ENCODE data around the gene CHCHD6. TPM values are rescaled to one million over a fixed set of nuclear protein-coding genes. Genes with fewer than 3 reads are reported as not detected.
A peak's percentile ranks its signal among the peaks of the same experiment; 100 is the strongest.

Gene CHCHD6
- total RNA-seq, 1 experiment from 2014 or later = 29.6 TPM

GRCh38 chr3:126986001-126986400, 282.0 kb downstream of the CHCHD6 start:
- Mint-ChIP-seq H3K9me3 (ENCODE audit: unreplicated experiment) (no peaks in the 10 kb centered on the region), H3K4me3 (ENCODE audit: unreplicated experiment) (peak overlapping the region; percentile 69), H3K27ac (ENCODE audit: low read depth, unreplicated experiment) (no peak overlapping the region), H3K36me3 (ENCODE audit: insufficient read depth, unreplicated experiment) (peaks cover 17% of the 10 kb centered on the region), H3K27me3 (ENCODE audit: insufficient read depth, unreplicated experiment) (no peaks in the 10 kb centered on the region), H3K4me1 (ENCODE audit: insufficient read depth, unreplicated experiment) (peaks cover 22% of the 10 kb centered on the region)
- CTCF ChIA-PET = interaction anchor here (0.7 to 2.8 kb wide), 3 partner anchors 184 to 470 kb away, joined by 3 to 17 read pairs (median 5); no protein-coding TSS in a partner anchor
- TF ChIP-seq CTCF (IDR thresholded peaks at IDR 0.05; ENCODE audit: unreplicated experiment) = no peak
- intact Hi-C loops (cut with micrococcal nuclease) = no loop called here
- no peak for DNase-seq (ENCODE audit: unreplicated experiment)
- POLR2A ChIA-PET = interaction anchor here (1.3 to 2.9 kb wide), 2 partner anchors 16 to 470 kb away, joined by 5 to 16 read pairs; no protein-coding TSS in a partner anchor
- BruUV-seq (replicated peaks) = no TSS peak

GRCh38 chr3:126987129-126987528, 283.1 kb downstream of the CHCHD6 start:
- intact Hi-C loops (cut with micrococcal nuclease) = no loop called here
- POLR2A ChIA-PET = no interaction called here
- H3K36me3 Mint-ChIP-seq (ENCODE audit: insufficient read depth, unreplicated experiment) = peaks cover 21% of the 10 kb centered on the region
- no TSS peak for BruUV-seq (replicated peaks)
- H3K4me3 Mint-ChIP-seq (ENCODE audit: unreplicated experiment) = no peak overlapping the region
- H3K9me3 Mint-ChIP-seq (ENCODE audit: unreplicated experiment) = no peaks in the 10 kb centered on the region
- peak overlapping the region; percentile 88 for H3K27ac Mint-ChIP-seq (ENCODE audit: low read depth, unreplicated experiment)
- CTCF ChIA-PET = no interaction called here
- H3K4me1 Mint-ChIP-seq (ENCODE audit: insufficient read depth, unreplicated experiment) = peaks cover 22% of the 10 kb centered on the region
- TF ChIP-seq CTCF (IDR thresholded peaks at IDR 0.05; ENCODE audit: unreplicated experiment) = no peak
- no peak for DNase-seq (ENCODE audit: unreplicated experiment)
- no peaks in the 10 kb centered on the region for H3K27me3 Mint-ChIP-seq (ENCODE audit: insufficient read depth, unreplicated experiment)

DNA sequence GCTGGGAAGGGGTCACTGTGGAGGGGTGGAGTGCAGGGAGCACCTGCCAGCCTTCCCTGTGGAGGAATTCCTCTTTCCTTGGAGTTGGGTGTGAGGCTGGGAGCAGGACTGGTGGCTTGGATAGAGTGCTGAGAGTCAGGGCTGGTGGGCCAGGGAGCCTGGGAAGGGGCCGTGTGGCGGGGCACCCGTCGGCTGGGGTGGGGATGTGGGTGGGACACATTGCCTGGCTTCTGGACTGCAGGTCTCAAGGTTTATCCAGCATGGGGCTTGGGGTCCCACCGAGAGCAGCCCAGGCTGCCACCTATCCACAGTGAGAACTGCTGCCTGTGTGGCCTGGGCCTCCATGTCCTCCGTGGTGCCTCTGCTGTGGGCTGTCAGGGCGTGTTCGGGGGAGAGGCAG, 283.6 kb downstream of the CHCHD6 start:
- no TSS peak for BruUV-seq (replicated peaks)
- ChIA-PET POLR2A (no interaction called here), CTCF (no interaction called here)
- Mint-ChIP-seq H3K9me3 (ENCODE audit: unreplicated experiment) (no peaks in the 10 kb centered on the region), H3K36me3 (ENCODE audit: insufficient read depth, unreplicated experiment) (peaks cover 21% of the 10 kb centered on the region), H3K27me3 (ENCODE audit: insufficient read depth, unreplicated experiment) (no peaks in the 10 kb centered on the region), H3K4me1 (ENCODE audit: insufficient read depth, unreplicated experiment) (peaks cover 22% of the 10 kb centered on the region), H3K27ac (ENCODE audit: low read depth, unreplicated experiment) (peak overlapping the region; percentile 88), H3K4me3 (ENCODE audit: unreplicated experiment) (no peak overlapping the region)
- DNase-seq (ENCODE audit: unreplicated experiment) = no peak
- TF ChIP-seq CTCF (IDR thresholded peaks at IDR 0.05; ENCODE audit: unreplicated experiment) = no peak
- intact Hi-C loops (cut with micrococcal nuclease) = no loop called here

DNA sequence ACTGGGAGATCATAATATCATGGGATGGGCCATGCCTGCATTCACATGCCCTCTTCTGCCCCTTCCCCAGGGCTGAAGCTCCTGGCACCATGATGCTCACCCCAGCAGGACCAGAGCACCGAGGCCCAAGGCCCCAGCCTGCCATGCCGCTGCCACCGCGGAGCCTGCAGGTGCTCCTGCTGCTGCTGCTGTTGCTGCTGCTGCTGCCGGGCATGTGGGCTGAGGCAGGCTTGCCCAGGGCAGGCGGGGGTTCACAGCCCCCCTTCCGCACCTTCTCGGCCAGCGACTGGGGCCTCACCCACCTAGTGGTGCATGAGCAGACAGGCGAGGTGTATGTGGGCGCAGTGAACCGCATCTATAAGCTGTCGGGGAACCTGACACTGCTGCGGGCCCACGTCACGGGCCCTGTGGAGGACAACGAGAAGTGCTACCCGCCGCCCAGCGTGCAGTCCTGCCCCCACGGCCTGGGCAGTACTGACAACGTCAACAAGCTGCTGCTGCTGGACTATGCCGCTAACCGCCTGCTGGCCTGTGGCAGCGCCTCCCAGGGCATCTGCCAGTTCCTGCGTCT, 284.5 kb downstream of the CHCHD6 start:
- H3K27me3 Mint-ChIP-seq (ENCODE audit: insufficient read depth, unreplicated experiment) = no peaks in the 10 kb centered on the region
- H3K9me3 Mint-ChIP-seq (ENCODE audit: unreplicated experiment) = no peaks in the 10 kb centered on the region
- intact Hi-C loops (cut with micrococcal nuclease) = no loop called here
- TF ChIP-seq CTCF (IDR thresholded peaks at IDR 0.05; ENCODE audit: unreplicated experiment) = no peak
- DNase-seq (ENCODE audit: unreplicated experiment) = no peak
- CTCF ChIA-PET = interaction anchor here (1.0 kb wide), 1 partner anchor 467 kb away, joined by 4 read pairs; no protein-coding TSS in a partner anchor
- POLR2A ChIA-PET = interaction anchor here (0.6 kb wide), 1 partner anchor 176 kb away, joined by 3 read pairs; no protein-coding TSS in a partner anchor
- no peak overlapping the region for H3K4me3 Mint-ChIP-seq (ENCODE audit: unreplicated experiment)
- H3K4me1 Mint-ChIP-seq (ENCODE audit: insufficient read depth, unreplicated experiment) = peaks cover 22% of the 10 kb centered on the region
- H3K36me3 Mint-ChIP-seq (ENCODE audit: insufficient read depth, unreplicated experiment) = peaks cover 21% of the 10 kb centered on the region
- no TSS peak for BruUV-seq (replicated peaks)
- H3K27ac Mint-ChIP-seq (ENCODE audit: low read depth, unreplicated experiment) = no peak overlapping the region
